Keratinocyte (primary cell): ENCODE measurements around the gene CPVL. TPM values are rescaled to one million over a fixed set of nuclear protein-coding genes. Genes with fewer than 3 reads are reported as not detected.

Experiments used
- DNase-seq: peaks from one replicate; pipeline ENCODE4 v3.0.0-alpha.2; 2011; ENCODE audit warnings: low read depth, missing footprints, low spot score
- FAIRE-seq: peaks from 2 replicates; lab custom pipeline; 2011; peaks lifted over from hg19 to GRCh38; lab: Jason Lieb, UNC
- H2AFZ ChIP-seq: 2 replicates; pipeline ENCODE4 v1.6.0; 2012; ENCODE audit warnings: low read length, control low read depth, inconsistent platforms; ENCODE audit not compliant: control insufficient read depth
- H3K27ac ChIP-seq: 2 replicates; pipeline ENCODE4 v1.5.1; 2011; ENCODE audit warnings: low read length; ENCODE audit not compliant: control insufficient read depth, insufficient read depth
- H3K27me3 ChIP-seq: 3 replicates; pipeline ENCODE4 v1.6.0; 2011; ENCODE audit warnings: low read length; ENCODE audit not compliant: control insufficient read depth, insufficient read depth; ENCODE audit errors: extremely low read depth
- H3K36me3 ChIP-seq, 2 experiments: 2 replicates in 1 of 2; 3 replicates in 1 of 2; pipeline ENCODE4 v1.5.1; 2011; ENCODE audit warnings: low read length in 2 of 2, mild to moderate bottlenecking in 1 of 2; ENCODE audit not compliant: control insufficient read depth in 2 of 2, insufficient read depth in 2 of 2; ENCODE audit errors: extremely low read depth in 1 of 2
- H3K4me1 ChIP-seq: 3 replicates; pipeline ENCODE4 v1.5.1; 2011; ENCODE audit warnings: low read length; ENCODE audit not compliant: control insufficient read depth, insufficient read depth; ENCODE audit errors: extremely low read depth
- H3K4me2 ChIP-seq: 3 replicates; pipeline ENCODE4 v1.6.0; 2011; ENCODE audit warnings: low read depth, low read length; ENCODE audit not compliant: control insufficient read depth, insufficient read depth; ENCODE audit errors: extremely low read depth
- H3K4me3 ChIP-seq, 3 experiments: fragments of 200-600 bp in 1 of 3; sonication (generic) in 1 of 3; 2 replicates in 2 of 3; 3 replicates in 1 of 3; pipeline ENCODE4 v1.5.1; 2011 to 2016; ENCODE audit warnings: low read length in 3 of 3, mild to moderate bottlenecking in 3 of 3, control low read depth in 2 of 3, inconsistent platforms in 1 of 3, low read depth in 1 of 3, mixed read lengths in 1 of 3, mixed run types in 1 of 3, moderate library complexity in 1 of 3; ENCODE audit not compliant: control insufficient read depth in 2 of 3, insufficient read depth in 2 of 3; ENCODE audit errors: extremely low read depth in 1 of 3
- H3K79me2 ChIP-seq: 2 replicates; pipeline ENCODE4 v1.6.0; 2012; ENCODE audit warnings: low read length; ENCODE audit not compliant: control insufficient read depth, insufficient read depth
- H3K9ac ChIP-seq: 3 replicates; pipeline ENCODE4 v1.6.0; 2011; ENCODE audit warnings: low read length; ENCODE audit not compliant: control insufficient read depth, insufficient read depth; ENCODE audit errors: extremely low read depth
- H3K9me1 ChIP-seq: 3 replicates; pipeline ENCODE4 v1.6.0; 2011; ENCODE audit warnings: low read length; ENCODE audit not compliant: control insufficient read depth, insufficient read depth; ENCODE audit errors: extremely low read depth
- H3K9me3 ChIP-seq: 2 replicates; pipeline ENCODE4 v1.5.1; 2012; ENCODE audit warnings: low read depth, low read length; ENCODE audit not compliant: control insufficient read depth
- H4K20me1 ChIP-seq: 3 replicates; pipeline ENCODE4 v1.6.0; 2011; ENCODE audit warnings: low read length; ENCODE audit not compliant: control insufficient read depth, insufficient read depth; ENCODE audit errors: extremely low read depth
- CTCF ChIP-seq, 3 experiments: IDR thresholded peaks in 1 of 3; conservative IDR thresholded peaks in 1 of 3; optimal IDR thresholded peaks in 1 of 3; 2 replicates in 2 of 3; 3 replicates in 1 of 3; pipeline versions ENCODE3 to v1.5.1; 2011; ENCODE audit warnings: low read length in 3 of 3, mild to moderate bottlenecking in 3 of 3, moderate library complexity in 2 of 3, control low read depth in 1 of 3, inconsistent platforms in 1 of 3; ENCODE audit not compliant: insufficient read depth in 2 of 3; ENCODE audit errors: extremely low read depth in 1 of 3
- EZH2 ChIP-seq: IDR thresholded peaks from one replicate; pipeline ENCODE4 v1.6.1; 2012; ENCODE audit warnings: inconsistent platforms, mild to moderate bottlenecking, low read length, moderate library complexity
- dilution Hi-C: fragments of 300-500 bp; cut with MboI; formaldehyde crosslinking; loops from one replicate; pipeline ENCODE4 v1.7.0; 2020; ENCODE audit warnings: low sequenced_read_pairs; ENCODE audit not compliant: extremely low pct_ligation_motif_present
- polyA plus RNA-seq, 5 experiments: library from polyadenylated mRNA; depleted of rRNA in 3 of 5; stranded (reverse) in 3 of 5; stranded (forward) in 1 of 5; unstranded in 1 of 5; fragments of >200 nt; gene quantifications; 1 replicate in 1 of 5; 2 replicates in 3 of 5; 3 replicates in 1 of 5; pipeline versions ENCODE4 v1.2.1 to v1.2.3, GENCODE V29; 2011 to 2012; ENCODE audit warnings: missing spikeins in 2 of 5, low read depth in 1 of 5, low replicate concordance in 1 of 5

Gene CPVL
- polyA plus RNA-seq, 1 donor (not counting 4 experiments of a cell fraction or from before 2014, with no cell fraction given): 9.8 TPM

GRCh38 chr7:29090151-29090805, 56.1 kb downstream of the CPVL start:
- no peaks in the 10 kb centered on the region for H3K79me2 ChIP-seq

GRCh38 chr7:29087840-29088170, 58.5 kb downstream of the CPVL start:
- FAIRE-seq (no peak), DNase-seq (no peak)
- dilution Hi-C loops: no loop called here
- Histone ChIP-seq H2AFZ (no peak overlapping the region), H3K79me2 (no peaks in the 10 kb centered on the region), H3K27ac (no peak overlapping the region), H3K4me2 (no peak overlapping the region), H3K27me3 (peaks cover 3% of the 10 kb centered on the region), H3K36me3 (no peaks in the 10 kb centered on the region), H3K4me1 (no peaks in the 10 kb centered on the region), H4K20me1 (no peaks in the 10 kb centered on the region), H3K9me3 (no peaks in the 10 kb centered on the region), H3K4me3 (no peak overlapping the region), H3K9ac (no peak overlapping the region), H3K9me1 (no peaks in the 10 kb centered on the region)
- TF ChIP-seq CTCF (optimal IDR thresholded peaks at IDR 0.05 in 1 of 3, IDR thresholded peaks at IDR 0.05 in 1 of 3, conservative IDR thresholded peaks at IDR 0.05 in 1 of 3; ENCODE audit: extremely low read depth in 1 of 3, insufficient read depth in 2 of 3, low read length in 3 of 3): no peak
- no peak for TF ChIP-seq EZH2

More at GRCh38 chr7:29090151-29090805, 56.1 kb downstream of the CPVL start:
- Histone ChIP-seq H3K4me1 (no peaks in the 10 kb centered on the region), H3K9ac (no peak overlapping the region), H3K27ac (no peak overlapping the region), H3K36me3 (no peaks in the 10 kb centered on the region), H3K9me1 (no peaks in the 10 kb centered on the region), H2AFZ (no peak overlapping the region), H4K20me1 (no peaks in the 10 kb centered on the region), H3K4me2 (no peak overlapping the region), H3K27me3 (no peaks in the 10 kb centered on the region), H3K4me3 (no peak overlapping the region), H3K9me3 (no peaks in the 10 kb centered on the region)
- no peak for DNase-seq
- dilution Hi-C loops: no loop called here
- TF ChIP-seq CTCF (optimal IDR thresholded peaks at IDR 0.05 in 1 of 3, IDR thresholded peaks at IDR 0.05 in 1 of 3, conservative IDR thresholded peaks at IDR 0.05 in 1 of 3; ENCODE audit: extremely low read depth in 1 of 3, insufficient read depth in 2 of 3, low read length in 3 of 3) (no peak), EZH2 (no peak)
- no peak for FAIRE-seq
